Activated naive CD8-positive, alpha-beta T cell treated with anti-CD3 and anti-CD28 coated beads for 36 hours (primary cell): ENCODE results near the gene HBM. TPM values are rescaled to one million over a fixed set of nuclear protein-coding genes. Genes with fewer than 3 reads are reported as not detected.
A peak's percentile ranks its signal among the peaks of the same experiment; 100 is the strongest.
"Not testable (repeated sequence)": the region's sequence is repeated elsewhere in the genome, so short reads cannot be mapped to it uniquely, and the experiment has no call there.

Experiments used
- DNase-seq: peaks from one replicate; pipeline ENCODE4 v3.0.0; 2021
- H3K27ac Mint-ChIP-seq: one replicate; pipeline ENCODE4 v1.8.0; 2022; ENCODE audit warnings: mild to moderate bottlenecking, moderate library complexity, mixed read lengths
- H3K27me3 Mint-ChIP-seq: one replicate; pipeline ENCODE4 v1.8.0; 2022; ENCODE audit warnings: mild to moderate bottlenecking, mixed read lengths
- H3K36me3 Mint-ChIP-seq: one replicate; pipeline ENCODE4 v1.8.0; 2021; ENCODE audit warnings: mild to moderate bottlenecking, mixed read lengths
- H3K4me1 Mint-ChIP-seq: one replicate; pipeline ENCODE4 v1.8.0; 2021; ENCODE audit warnings: mixed read lengths
- H3K4me3 Mint-ChIP-seq: one replicate; pipeline ENCODE4 v1.8.0; 2022; ENCODE audit warnings: mild to moderate bottlenecking, moderate library complexity, mixed read lengths
- H3K9me3 Mint-ChIP-seq: one replicate; pipeline ENCODE4 v1.8.0; 2022; ENCODE audit warnings: mixed read lengths
- total RNA-seq, 2 experiments: library from RNA; stranded (reverse); gene quantifications; one replicate each; pipeline ENCODE4 v1.2.3, GENCODE V29; 2021

The HBM gene
- total RNA-seq, 2 experiments from 2014 or later, result not detected

DNA sequence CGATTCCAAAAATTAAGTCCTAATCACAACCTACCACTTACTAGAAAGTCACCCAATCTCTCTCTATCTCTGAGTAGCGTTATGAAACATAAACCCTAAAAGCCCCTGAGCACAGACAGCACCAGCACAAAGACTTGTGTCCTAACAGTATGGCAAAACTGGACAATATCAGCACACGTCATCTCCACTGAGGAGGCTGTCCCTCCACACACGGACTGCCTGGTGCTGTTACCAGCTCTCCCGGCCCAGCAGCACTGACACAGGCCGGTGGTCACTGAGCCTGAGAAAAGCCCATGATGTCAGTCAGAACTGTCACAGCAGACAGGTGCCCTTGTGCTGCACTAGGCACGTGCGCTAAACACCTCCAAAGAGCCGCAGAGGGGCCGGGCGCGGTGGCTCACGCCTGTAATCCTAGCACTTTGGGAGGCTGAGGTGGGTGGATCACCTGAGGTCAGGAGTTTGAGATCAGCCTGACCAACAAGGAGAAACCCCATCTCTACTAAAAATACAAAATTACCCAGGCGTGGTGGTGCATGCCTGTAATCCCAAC is 45.9 kb downstream of the HBM start:
- DNase-seq, H3K4me3 Mint-ChIP-seq, H3K4me1 Mint-ChIP-seq, H3K9me3 Mint-ChIP-seq, H3K27me3 Mint-ChIP-seq: not testable (repeated sequence)
- Mint-ChIP-seq H3K36me3 (peaks cover 12% of the 10 kb centered on the region), H3K27ac (peak overlapping the region; percentile 28)

DNA sequence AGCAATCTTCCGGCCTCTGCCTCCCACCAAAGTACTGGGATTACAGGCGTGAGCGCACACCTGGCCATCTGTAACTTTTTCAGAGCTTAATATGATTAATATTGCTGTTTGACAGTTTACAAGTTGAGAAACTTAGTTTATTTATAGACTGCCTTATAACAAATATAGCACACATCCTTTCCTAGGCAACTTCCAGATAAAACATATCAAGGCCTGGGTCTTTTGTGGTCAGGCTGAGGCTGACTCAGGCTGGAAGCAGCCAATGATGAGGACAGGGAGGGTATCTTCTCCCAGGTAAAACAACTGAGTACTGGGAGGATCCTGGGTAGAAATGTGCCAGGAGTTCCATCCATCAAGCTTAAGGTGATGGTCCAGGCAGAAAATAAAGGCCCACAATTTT is 47.2 kb downstream of the HBM start:
- peaks cover 14% of the 10 kb centered on the region for H3K36me3 Mint-ChIP-seq

More for the DNA sequence above, 47.2 kb downstream of the HBM start:
- H3K27me3 Mint-ChIP-seq, result no peaks in the 10 kb centered on the region
- no peak overlapping the region for H3K4me3 Mint-ChIP-seq
- no peak for DNase-seq
- H3K4me1 Mint-ChIP-seq, result peaks cover 6% of the 10 kb centered on the region
- H3K9me3 Mint-ChIP-seq, result no peaks in the 10 kb centered on the region
- no peak overlapping the region for H3K27ac Mint-ChIP-seq

Other genes starting within 250 kb of the HBM start
- 10 to 100 TPM; 55.3 to 56.0 TPM for gene POLR3K, start 112.4 kb upstream of the HBM start, total RNA-seq
- 100 to 1,000 TPM in 1 of 2 experiments, 10 to 100 TPM in 1; 98.4 to 103 TPM for gene SNRNP25, start 112.2 kb upstream of the HBM start, total RNA-seq
- under 1 TPM in 1 of 2 experiments, not detected in 1; 0.41 TPM for gene RHBDF1, start 93.3 kb upstream of the HBM start, total RNA-seq
- 10 to 100 TPM; 51.6 to 56.7 TPM for gene MPG, start 87.8 kb upstream of the HBM start, total RNA-seq
- 10 to 100 TPM; 45.4 to 45.8 TPM for gene NPRL3, start 27.3 kb upstream of the HBM start, total RNA-seq
- not detected for gene HBZ, start 13.3 kb upstream of the HBM start, total RNA-seq
- gene HBA2, start 6.9 kb downstream of the HBM start, total RNA-seq, result not detected
- gene HBA1, start 10.7 kb downstream of the HBM start, total RNA-seq, result not detected
- 1 to 10 TPM; 1.2 to 2.0 TPM for gene HBQ1, start 14.5 kb downstream of the HBM start, total RNA-seq
- 10 to 100 TPM; 61.9 to 65.3 TPM for gene LUC7L, start 63.5 kb downstream of the HBM start, total RNA-seq
- 10 to 100 TPM; 20.9 to 24.1 TPM for gene FAM234A, start 68.8 kb downstream of the HBM start, total RNA-seq
- not detected for gene RGS11, start 110.0 kb downstream of the HBM start, total RNA-seq
- not detected for gene ARHGDIG, start 114.6 kb downstream of the HBM start, total RNA-seq
- gene PDIA2, start 117.2 kb downstream of the HBM start, total RNA-seq, result not detected
- gene AXIN1, start 186.7 kb downstream of the HBM start, total RNA-seq, result 10 to 100 TPM; 23.9 to 24.6 TPM
- 10 to 100 TPM; 89.3 to 94.8 TPM for gene MRPL28, start 204.6 kb downstream of the HBM start, total RNA-seq
- 10 to 100 TPM; 22.8 to 24.1 TPM for gene PGAP6, start 216.0 kb downstream of the HBM start, total RNA-seq
- gene NME4, start 231.2 kb downstream of the HBM start, total RNA-seq, result 10 to 100 TPM; 15.6 to 17.3 TPM
- gene DECR2, start 235.9 kb downstream of the HBM start, total RNA-seq, result 1 to 10 TPM; 7.0 to 8.2 TPM